ENCODE results near the gene FHAD1. TPM values are rescaled to one million over a fixed set of nuclear protein-coding genes. Genes with fewer than 3 reads are reported as not detected.
A peak's percentile ranks its signal among the peaks of the same experiment; 100 is the strongest.

The FHAD1 gene
- total and polyA plus RNA-seq, 8 donors = 0.75 to 5.5 (median 2.1) TPM

DNA sequence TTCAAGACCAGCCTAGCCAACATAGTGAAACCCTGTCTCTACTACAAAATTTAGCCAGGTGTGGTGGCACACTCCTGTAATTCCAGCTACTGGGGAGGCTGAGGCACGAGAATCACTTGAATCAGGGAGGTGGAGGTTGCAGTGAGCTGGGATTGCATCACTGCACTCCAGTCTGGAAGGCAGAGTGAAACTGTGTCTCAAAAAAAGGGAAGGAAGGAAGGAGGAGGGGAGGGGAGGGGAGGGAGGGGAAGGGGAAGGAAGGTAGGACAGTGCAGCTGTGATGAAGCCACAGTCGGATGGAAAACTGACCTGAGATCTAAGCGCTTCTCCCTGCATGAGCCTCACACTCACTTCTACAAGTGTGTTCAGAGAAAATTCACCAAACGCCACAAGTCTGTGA is 22.0 kb upstream of the FHAD1 start:
- Histone ChIP-seq H3K4me3 (no peak overlapping the region), H3K27ac (no peak overlapping the region), H3K4me1 (peaks cover 0 to 14% (median 10%) of the 10 kb centered on the region in 3 donors), H3K36me3 (peaks cover 0 to 2% (median under 1%) of the 10 kb centered on the region in 3 donors), H3K27me3 (no peaks in the 10 kb centered on the region), H3K9me3 (no peaks in the 10 kb centered on the region)
- DNase-seq (no peak), FAIRE-seq (no peak), ATAC-seq (no peak)
- TF ChIP-seq, protein P1, sequence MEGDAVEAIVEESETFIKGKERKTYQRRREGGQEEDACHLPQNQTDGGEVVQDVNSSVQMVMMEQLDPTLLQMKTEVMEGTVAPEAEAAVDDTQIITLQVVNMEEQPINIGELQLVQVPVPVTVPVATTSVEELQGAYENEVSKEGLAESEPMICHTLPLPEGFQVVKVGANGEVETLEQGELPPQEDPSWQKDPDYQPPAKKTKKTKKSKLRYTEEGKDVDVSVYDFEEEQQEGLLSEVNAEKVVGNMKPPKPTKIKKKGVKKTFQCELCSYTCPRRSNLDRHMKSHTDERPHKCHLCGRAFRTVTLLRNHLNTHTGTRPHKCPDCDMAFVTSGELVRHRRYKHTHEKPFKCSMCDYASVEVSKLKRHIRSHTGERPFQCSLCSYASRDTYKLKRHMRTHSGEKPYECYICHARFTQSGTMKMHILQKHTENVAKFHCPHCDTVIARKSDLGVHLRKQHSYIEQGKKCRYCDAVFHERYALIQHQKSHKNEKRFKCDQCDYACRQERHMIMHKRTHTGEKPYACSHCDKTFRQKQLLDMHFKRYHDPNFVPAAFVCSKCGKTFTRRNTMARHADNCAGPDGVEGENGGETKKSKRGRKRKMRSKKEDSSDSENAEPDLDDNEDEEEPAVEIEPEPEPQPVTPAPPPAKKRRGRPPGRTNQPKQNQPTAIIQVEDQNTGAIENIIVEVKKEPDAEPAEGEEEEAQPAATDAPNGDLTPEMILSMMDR (IDR thresholded peaks at IDR 0.05) = no peak
- 88 to 90% methylated on average over 4 of the region's 4 CpGs for WGBS, 2 donors
- intact Hi-C loops (cut with DNase I) = no loop called here

DNA sequence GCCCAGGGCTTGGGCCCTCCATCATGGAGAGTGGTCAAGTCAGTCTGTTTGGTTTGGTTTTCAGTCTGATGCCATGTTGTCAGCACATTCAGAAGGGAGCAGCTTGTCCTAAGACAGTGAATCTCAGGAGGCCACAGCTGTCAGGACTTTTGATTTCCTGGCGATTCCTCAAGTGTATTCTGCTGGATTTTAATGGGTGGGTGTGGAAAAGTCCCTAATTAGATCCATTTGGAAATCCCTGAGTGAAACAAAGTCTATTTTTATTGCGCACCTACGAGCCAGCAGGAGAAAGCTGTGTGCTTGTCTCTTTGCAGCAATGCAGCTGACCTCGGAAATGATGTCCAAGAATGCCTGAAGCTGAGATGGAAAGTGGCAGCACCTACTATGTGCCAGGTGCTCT is 21.6 kb upstream of the FHAD1 start:
- H3K4me3 ChIP-seq = no peak overlapping the region
- peaks cover 0 to 10% (median 10%) of the 10 kb centered on the region in 3 donors for H3K4me1 ChIP-seq
- no peak for FAIRE-seq
- H3K9me3 ChIP-seq = no peaks in the 10 kb centered on the region
- 74 to 86% methylated on average over 4 of the region's 4 CpGs for WGBS, 2 donors
- TF ChIP-seq, protein P1 (IDR thresholded peaks at IDR 0.05) = no peak
- intact Hi-C loops (cut with DNase I) = no loop called here
- no peaks in the 10 kb centered on the region for H3K27me3 ChIP-seq
- no peak overlapping the region for H3K27ac ChIP-seq
- H3K36me3 ChIP-seq = no peaks in the 10 kb centered on the region
- no peak for DNase-seq
- no peak for ATAC-seq

DNA sequence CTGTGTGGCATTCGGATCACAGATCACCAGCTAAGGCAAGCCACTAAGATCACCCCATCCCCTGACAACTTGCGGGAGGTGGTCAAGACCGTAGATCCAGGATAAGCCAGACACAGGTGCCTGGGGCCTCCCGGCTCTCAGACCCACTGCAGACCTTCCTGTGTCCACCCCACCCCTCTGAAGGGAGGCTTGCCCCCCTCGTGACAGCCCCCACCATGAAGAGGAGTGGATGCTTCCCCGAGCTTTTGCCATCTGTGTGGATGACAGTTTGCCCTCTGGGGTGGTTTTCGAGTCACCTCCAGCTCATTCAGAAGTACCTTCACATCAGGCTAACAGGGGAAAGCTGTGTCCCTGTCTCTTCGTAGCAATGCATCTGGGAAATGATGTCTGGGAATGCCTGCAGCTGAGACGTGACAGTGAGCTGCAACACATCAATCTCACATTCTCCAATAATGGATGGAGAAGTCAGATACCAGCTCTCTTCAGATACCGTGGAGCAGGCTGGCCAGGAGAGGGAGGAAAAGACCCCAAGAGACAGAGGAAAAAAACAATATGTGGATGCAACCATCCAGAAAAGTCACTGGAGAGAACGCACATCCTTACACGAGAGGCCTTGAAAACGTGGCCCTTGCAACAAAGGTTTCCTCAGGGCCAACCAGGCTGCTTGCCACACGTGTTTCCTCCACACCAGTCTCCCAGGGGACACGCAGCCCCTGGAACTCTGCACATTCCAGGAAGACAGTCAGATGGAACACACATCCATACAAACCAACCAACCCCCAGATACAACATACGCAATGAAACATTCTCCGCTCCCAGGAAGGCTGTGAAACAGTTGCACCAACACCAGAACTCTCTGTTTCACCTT is 20.4 kb upstream of the FHAD1 start:
- Histone ChIP-seq H3K4me1 (peaks cover 0 to 6% (median 0%) of the 10 kb centered on the region in 3 donors), H3K27ac (no peak overlapping the region), H3K27me3 (no peaks in the 10 kb centered on the region), H3K9me3 (no peaks in the 10 kb centered on the region), H3K4me3 (no peak overlapping the region), H3K36me3 (no peaks in the 10 kb centered on the region)
- ATAC-seq (no peak), DNase-seq (no peak), FAIRE-seq (no peak)
- intact Hi-C loops (cut with DNase I) = no loop called here
- WGBS, 2 donors = 65 to 73% methylated on average over 17 of the region's 17 CpGs
- TF ChIP-seq, protein P1 (IDR thresholded peaks at IDR 0.05) = no peak

DNA sequence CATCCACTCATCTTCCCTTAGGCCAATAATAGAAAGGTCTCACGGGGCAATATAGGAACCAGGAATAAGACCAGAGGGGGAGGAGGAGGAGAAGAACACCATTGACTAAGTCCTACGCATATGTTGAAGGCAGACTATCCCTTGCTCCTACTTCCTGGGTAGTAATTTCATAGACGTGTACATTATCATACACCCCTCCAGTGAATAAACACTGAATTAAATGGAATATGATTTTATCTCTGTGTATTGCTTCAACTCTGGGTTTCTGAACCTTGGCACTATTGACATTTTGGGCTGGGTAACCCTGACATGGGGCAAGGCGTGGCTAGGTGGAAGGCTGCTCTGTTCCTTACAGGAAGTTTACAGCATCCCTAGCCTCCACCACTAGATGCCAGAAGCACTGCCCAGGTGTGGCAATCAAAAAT is 17.3 kb upstream of the FHAD1 start:
- no peak for DNase-seq
- Histone ChIP-seq H3K4me1 (peaks cover 0 to 6% (median 0%) of the 10 kb centered on the region in 3 donors), H3K4me3 (no peak overlapping the region), H3K27me3 (no peaks in the 10 kb centered on the region), H3K9me3 (no peaks in the 10 kb centered on the region), H3K36me3 (no peaks in the 10 kb centered on the region), H3K27ac (no peak overlapping the region)
- intact Hi-C loops (cut with DNase I) = no loop called here
- peak; percentile 39 to 82 (median 64) for ATAC-seq
- 35 to 42% methylated on average over 4 of the region's 4 CpGs for WGBS, 2 donors
- TF ChIP-seq, protein P1 (IDR thresholded peaks at IDR 0.05) = no peak
- no peak for FAIRE-seq

DNA sequence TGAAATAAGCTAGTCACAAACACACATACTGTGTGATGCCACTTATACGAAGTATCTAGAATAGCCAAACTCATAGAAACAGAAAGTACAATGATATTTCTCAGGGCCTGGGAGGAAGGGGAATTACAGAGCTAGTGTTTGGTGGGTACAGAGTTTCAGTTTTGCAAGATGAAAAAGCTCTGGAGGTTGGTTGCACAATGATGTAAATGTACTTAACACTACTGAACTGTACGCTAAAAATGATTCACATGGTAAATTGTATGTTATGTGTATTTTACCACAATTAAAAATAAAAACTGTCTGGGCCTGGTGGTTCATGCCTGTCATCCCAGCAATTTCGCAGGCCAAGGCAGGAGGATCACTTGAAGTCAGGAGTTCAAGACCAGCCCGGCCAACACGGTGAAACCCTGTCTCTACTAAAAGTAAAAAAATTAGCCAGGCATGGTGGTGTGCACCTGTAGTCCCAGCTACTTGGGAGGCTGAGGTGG is 15.3 kb upstream of the FHAD1 start:
- H3K4me1 ChIP-seq = peaks cover 0 to 6% (median 0%) of the 10 kb centered on the region in 3 donors
- TF ChIP-seq, protein P1 (IDR thresholded peaks at IDR 0.05) = no peak
- no peak for FAIRE-seq
- H3K27ac ChIP-seq = no peak overlapping the region
- intact Hi-C loops (cut with DNase I) = no loop called here
- H3K36me3 ChIP-seq = no peaks in the 10 kb centered on the region
- 88 to 89% methylated on average over 5 of the region's 5 CpGs for WGBS, 2 donors
- no peak for DNase-seq
- no peaks in the 10 kb centered on the region for H3K9me3 ChIP-seq
- no peak overlapping the region for H3K4me3 ChIP-seq
- peak in 2 of 4 donors; percentile 27 to 50 for ATAC-seq
- no peaks in the 10 kb centered on the region for H3K27me3 ChIP-seq

Measured in pancreas (tissue), 10 donors.